Ishikawa (cell line): Measurements from ENCODE around the gene PRSS53.

Experiments used
- CEBPB ChIP-seq: IDR thresholded peaks from 2 replicates; pipeline ENCODE4 v1.6.1; 2012
- CREB1 ChIP-seq: IDR thresholded peaks from 2 replicates; pipeline ENCODE4 v1.6.1; 2012; ENCODE audit warnings: low read depth
- EGR1 ChIP-seq: IDR thresholded peaks from 2 replicates; pipeline ENCODE4 v1.6.1; 2012
- EP300 ChIP-seq: IDR thresholded peaks from 2 replicates; pipeline ENCODE4 v1.6.1; 2012; ENCODE audit warnings: borderline replicate concordance
- FOXM1 ChIP-seq: IDR thresholded peaks from 2 replicates; pipeline ENCODE4 v1.6.1; 2012; ENCODE audit warnings: low read depth, borderline replicate concordance
- NFIC ChIP-seq: IDR thresholded peaks from 2 replicates; pipeline ENCODE4 v1.6.1; 2012
- RAD21 ChIP-seq: IDR thresholded peaks from 2 replicates; pipeline ENCODE4 v1.6.1; 2012; ENCODE audit warnings: low read depth
- REST ChIP-seq: IDR thresholded peaks from 2 replicates; pipeline ENCODE4 v1.6.1; 2012; ENCODE audit warnings: low read depth, mild to moderate bottlenecking
- TAF1 ChIP-seq: IDR thresholded peaks from 2 replicates; pipeline ENCODE4 v1.6.1; 2012; ENCODE audit warnings: low read depth, mild to moderate bottlenecking
- TCF12 ChIP-seq: IDR thresholded peaks from 2 replicates; pipeline ENCODE4 v1.6.1; 2012; ENCODE audit warnings: low read depth
- TEAD4 ChIP-seq: IDR thresholded peaks from 2 replicates; pipeline ENCODE4 v1.6.1; 2012
- USF1 ChIP-seq: IDR thresholded peaks from 2 replicates; pipeline ENCODE4 v1.6.1; 2012
- YY1 ChIP-seq: IDR thresholded peaks from 2 replicates; pipeline ENCODE4 v1.6.1; 2012; ENCODE audit warnings: low read depth
- ZBTB7A ChIP-seq: IDR thresholded peaks from 2 replicates; pipeline ENCODE4 v1.6.1; 2012; ENCODE audit warnings: low read depth
- TF ChIP-seq, protein P1 (sequence below): IDR thresholded peaks from 2 replicates; pipeline ENCODE4 v1.6.1; 2012

The PRSS53 gene

GRCh38 chr16:31090540-31090939 is 1.8 kb upstream of the PRSS53 start:
- TF ChIP-seq REST: no peak
- TF ChIP-seq CREB1: no peak
- no peak for TF ChIP-seq ZBTB7A
- TF ChIP-seq TEAD4: no peak
- no peak for TF ChIP-seq EP300
- no peak for TF ChIP-seq RAD21
- no peak for TF ChIP-seq NFIC
- no peak for TF ChIP-seq FOXM1

DNA sequence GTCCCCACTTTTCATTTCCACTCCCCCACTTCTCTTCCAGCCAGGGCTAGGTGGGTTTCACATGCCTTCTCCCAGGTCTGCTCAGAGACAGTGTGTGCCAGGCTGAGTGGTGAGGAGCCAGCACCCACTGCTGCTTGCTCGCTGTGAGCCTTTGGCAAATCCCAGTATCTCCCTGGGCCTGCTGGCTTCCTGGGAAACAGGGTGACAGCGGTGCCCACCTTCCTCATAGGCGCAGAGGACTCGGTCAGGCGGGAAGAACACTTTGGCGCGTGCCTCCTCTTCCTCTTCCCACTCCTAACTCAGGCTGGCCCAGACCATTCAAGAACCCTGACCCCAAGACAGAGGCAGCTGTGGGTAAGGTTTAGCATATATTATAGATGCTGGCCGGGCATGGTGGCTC is 456 bp upstream of the PRSS53 start:
- TF ChIP-seq EGR1 (no peak), EP300 (no peak), CREB1 (no peak), TEAD4 (no peak), ZBTB7A (no peak), CEBPB (no peak), FOXM1 (no peak), TCF12 (no peak), NFIC (no peak), RAD21 (no peak), YY1 (no peak), TAF1 (no peak)
- TF ChIP-seq, protein P1, sequence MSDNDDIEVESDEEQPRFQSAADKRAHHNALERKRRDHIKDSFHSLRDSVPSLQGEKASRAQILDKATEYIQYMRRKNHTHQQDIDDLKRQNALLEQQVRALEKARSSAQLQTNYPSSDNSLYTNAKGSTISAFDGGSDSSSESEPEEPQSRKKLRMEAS: no peak

DNA sequence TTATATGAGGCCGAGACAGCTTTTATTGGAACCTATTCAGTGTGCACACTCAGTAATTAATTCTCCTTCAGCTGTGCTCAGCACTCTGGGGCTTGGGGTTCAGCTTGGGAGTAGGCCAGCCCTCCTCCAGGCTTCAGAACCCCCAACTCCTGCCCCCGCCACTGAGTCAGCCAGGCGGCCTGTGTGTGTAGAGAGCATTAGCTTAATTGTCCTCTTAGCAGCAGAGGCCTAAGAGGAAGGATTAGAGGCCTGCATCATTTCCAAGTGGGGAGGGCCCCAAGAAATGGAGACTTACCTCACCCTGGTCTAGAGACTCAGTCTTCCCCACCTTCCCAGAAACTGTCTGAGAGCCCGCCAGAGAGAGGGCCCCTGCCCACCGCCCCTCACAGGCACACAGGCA is 772 bp downstream of the PRSS53 start:
- TF ChIP-seq YY1: no peak
- no peak for TF ChIP-seq CEBPB
- TF ChIP-seq NFIC: no peak
- TF ChIP-seq CREB1: no peak
- no peak for TF ChIP-seq ZBTB7A
- no peak for TF ChIP-seq TAF1
- no peak for TF ChIP-seq USF1
- no peak for TF ChIP-seq TEAD4
- TF ChIP-seq EGR1: no peak
- TF ChIP-seq REST: no peak
- TF ChIP-seq, protein P1: no peak
- TF ChIP-seq RAD21: no peak
- TF ChIP-seq TCF12: no peak
- TF ChIP-seq EP300: no peak
- TF ChIP-seq FOXM1: no peak

- no peak for TF ChIP-seq NFIC
- no peak for TF ChIP-seq CEBPB
- no peak for TF ChIP-seq ZBTB7A
- no peak for TF ChIP-seq YY1
- no peak for TF ChIP-seq RAD21
- no peak for TF ChIP-seq FOXM1
- no peak for TF ChIP-seq TAF1
- TF ChIP-seq TCF12: no peak
- TF ChIP-seq, protein P1: no peak
- TF ChIP-seq USF1: no peak
- TF ChIP-seq CREB1: no peak
- TF ChIP-seq EGR1: no peak
- TF ChIP-seq REST: no peak
- TF ChIP-seq TEAD4: no peak
- no peak for TF ChIP-seq EP300
Observed at GRCh38 chr16:31087481-31087880, 1.3 kb downstream of the PRSS53 start.
